SK-N-SH treated with all-trans-retinoic acid at 6 μM for 48 hours (cell line): ENCODE measurements around the gene P2RX2.

ENCODE experiments used
- ATAC-seq: fragments of 200-7000 bp; cut with Tn5 transposase; 3 replicates; pipeline ENCODE4 v1.9.1; 2020; ENCODE audit warnings: mild to moderate bottlenecking, moderate library complexity
- ARNTL ChIP-seq: fragments of 450-650 bp; formaldehyde crosslinking; IDR thresholded peaks from 2 replicates; pipeline ENCODE4 v1.5.0; 2020; ENCODE audit warnings: low read depth, mild to moderate bottlenecking, moderate library complexity, borderline replicate concordance
- BACH2 ChIP-seq: fragments of 250-450 bp; sonication (Bioruptor Pico); IDR thresholded peaks from 2 replicates; pipeline ENCODE4 v1.9.0; 2021; ENCODE audit warnings: mild to moderate bottlenecking, borderline replicate concordance
- CSDC2 ChIP-seq: fragments of 250-450 bp; sonication (Bioruptor Pico); IDR thresholded peaks from 2 replicates; pipeline ENCODE4 v1.5.0; 2020; ENCODE audit warnings: mild to moderate bottlenecking, moderate library complexity
- ESRRG ChIP-seq: fragments of 250-450 bp; sonication (Bioruptor Pico); IDR thresholded peaks from 2 replicates; pipeline ENCODE4 v1.6.1; 2021; ENCODE audit warnings: mild to moderate bottlenecking
- ISL1 ChIP-seq: fragments of 250-450 bp; sonication (Bioruptor Pico); IDR thresholded peaks from 2 replicates; pipeline ENCODE4 v2.1.2; 2022; ENCODE audit warnings: mild to moderate bottlenecking, moderate library complexity
- OSR1 ChIP-seq: fragments of 250-450 bp; sonication (Bioruptor Pico); IDR thresholded peaks from 2 replicates; pipeline ENCODE4 v1.8.0; 2022; ENCODE audit warnings: moderate library complexity, mild to moderate bottlenecking, inconsistent platforms
- PPARA ChIP-seq: fragments of 250-450 bp; sonication (Bioruptor Pico); IDR thresholded peaks from 2 replicates; pipeline ENCODE4 v1.5.0; 2020; ENCODE audit warnings: mild to moderate bottlenecking, borderline replicate concordance
- RARB ChIP-seq: fragments of 250-450 bp; sonication (Bioruptor Pico); IDR thresholded peaks from 2 replicates; pipeline ENCODE4 v1.8.0; 2021; ENCODE audit warnings: mild to moderate bottlenecking, moderate library complexity
- TCF4 ChIP-seq: fragments of 250-450 bp; sonication (Bioruptor Pico); IDR thresholded peaks from 2 replicates; pipeline ENCODE4 v1.8.0; 2021; ENCODE audit warnings: mild to moderate bottlenecking, moderate library complexity, borderline replicate concordance
- TOX ChIP-seq: fragments of 250-450 bp; sonication (Bioruptor Pico); IDR thresholded peaks from 2 replicates; pipeline ENCODE4 v1.8.0; 2021; ENCODE audit warnings: mild to moderate bottlenecking, moderate library complexity, borderline replicate concordance
- ZC3H10 ChIP-seq: fragments of 250-450 bp; sonication (Bioruptor Pico); IDR thresholded peaks from 2 replicates; pipeline ENCODE4 v1.5.1; 2021; ENCODE audit warnings: mild to moderate bottlenecking, moderate library complexity
- ZFP3 ChIP-seq: fragments of 250-450 bp; sonication (Bioruptor Pico); IDR thresholded peaks from 2 replicates; pipeline ENCODE4 v1.5.0; 2020; ENCODE audit warnings: mild to moderate bottlenecking, moderate library complexity
- ZFP30 ChIP-seq: fragments of 450-650 bp; formaldehyde crosslinking; IDR thresholded peaks from 2 replicates; pipeline ENCODE4 v1.5.0; 2022; ENCODE audit warnings: mild to moderate bottlenecking, moderate library complexity
- ZNF565 ChIP-seq: fragments of 450-650 bp; formaldehyde crosslinking; conservative IDR thresholded peaks from 2 replicates; pipeline ENCODE4 v1.5.0; 2020; ENCODE audit warnings: low read depth, mild to moderate bottlenecking, moderate library complexity
- ZNF70 ChIP-seq: fragments of 450-650 bp; formaldehyde crosslinking; IDR thresholded peaks from 2 replicates; pipeline ENCODE4 v1.5.0; 2020; ENCODE audit warnings: mild to moderate bottlenecking, moderate library complexity
- ZNF8 ChIP-seq: fragments of 450-650 bp; formaldehyde crosslinking; IDR thresholded peaks from 2 replicates; pipeline ENCODE4 v1.5.0; 2020; ENCODE audit warnings: mild to moderate bottlenecking, moderate library complexity
- TF ChIP-seq, protein P1 (sequence below): fragments of 250-450 bp; sonication (Bioruptor Pico); IDR thresholded peaks from 2 replicates; pipeline ENCODE4 v1.5.0; 2020; ENCODE audit warnings: mild to moderate bottlenecking, moderate library complexity
- TF ChIP-seq, protein P2 (sequence below): fragments of 250-450 bp; sonication (Bioruptor Pico); IDR thresholded peaks from 2 replicates; pipeline ENCODE4 v1.8.0; 2021; ENCODE audit warnings: low read depth, mild to moderate bottlenecking, moderate library complexity, borderline replicate concordance
- TF ChIP-seq, protein P3 (sequence below): fragments of 250-450 bp; sonication (Bioruptor Pico); IDR thresholded peaks from 2 replicates; pipeline ENCODE4 v1.8.0; 2020; ENCODE audit warnings: mild to moderate bottlenecking, moderate library complexity, borderline replicate concordance
- TF ChIP-seq, protein P4 (sequence below): fragments of 250-450 bp; sonication (Bioruptor Pico); IDR thresholded peaks from 2 replicates; pipeline ENCODE4 v1.5.1; 2021; ENCODE audit warnings: mild to moderate bottlenecking, moderate library complexity
- TF ChIP-seq, protein P5 (sequence below): fragments of 250-450 bp; sonication (Bioruptor Pico); IDR thresholded peaks from 2 replicates; pipeline ENCODE4 v1.5.1; 2020; ENCODE audit warnings: low read depth, mild to moderate bottlenecking, moderate library complexity

P2RX2 gene

DNA sequence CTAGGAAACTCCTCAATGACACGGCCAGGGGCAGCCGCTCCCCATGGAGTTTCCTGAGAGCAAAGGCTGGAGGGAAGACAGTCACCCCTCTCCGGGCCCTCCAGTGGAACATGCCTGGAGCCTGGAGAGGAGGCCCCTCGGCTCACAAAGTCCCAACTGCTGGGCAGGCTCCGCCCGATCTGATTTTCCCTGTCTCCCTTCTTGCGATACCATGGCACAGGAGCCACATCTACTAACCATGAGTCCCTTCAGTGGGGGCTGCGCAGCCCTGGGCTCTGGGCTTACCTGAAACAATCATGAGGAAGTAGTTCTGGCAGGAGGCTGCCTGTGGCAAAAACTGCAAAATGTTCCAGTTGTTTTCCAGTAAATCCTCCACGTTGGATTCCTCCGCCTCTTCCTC lies 15.3 kb downstream of the P2RX2 start:
- TF ChIP-seq ZNF565 (CRISPR knock-in tag) (no peak), ZFP3 (CRISPR knock-in tag) (no peak), ISL1 (no peak), BACH2 (CRISPR knock-in tag) (no peak), RARB (CRISPR knock-in tag) (no peak), TCF4 (CRISPR knock-in tag) (no peak), CSDC2 (CRISPR knock-in tag) (no peak), ZNF70 (CRISPR knock-in tag) (no peak), PPARA (CRISPR knock-in tag) (no peak), ZFP30 (CRISPR knock-in tag) (no peak), ARNTL (CRISPR knock-in tag) (no peak)
- TF ChIP-seq, protein P1, sequence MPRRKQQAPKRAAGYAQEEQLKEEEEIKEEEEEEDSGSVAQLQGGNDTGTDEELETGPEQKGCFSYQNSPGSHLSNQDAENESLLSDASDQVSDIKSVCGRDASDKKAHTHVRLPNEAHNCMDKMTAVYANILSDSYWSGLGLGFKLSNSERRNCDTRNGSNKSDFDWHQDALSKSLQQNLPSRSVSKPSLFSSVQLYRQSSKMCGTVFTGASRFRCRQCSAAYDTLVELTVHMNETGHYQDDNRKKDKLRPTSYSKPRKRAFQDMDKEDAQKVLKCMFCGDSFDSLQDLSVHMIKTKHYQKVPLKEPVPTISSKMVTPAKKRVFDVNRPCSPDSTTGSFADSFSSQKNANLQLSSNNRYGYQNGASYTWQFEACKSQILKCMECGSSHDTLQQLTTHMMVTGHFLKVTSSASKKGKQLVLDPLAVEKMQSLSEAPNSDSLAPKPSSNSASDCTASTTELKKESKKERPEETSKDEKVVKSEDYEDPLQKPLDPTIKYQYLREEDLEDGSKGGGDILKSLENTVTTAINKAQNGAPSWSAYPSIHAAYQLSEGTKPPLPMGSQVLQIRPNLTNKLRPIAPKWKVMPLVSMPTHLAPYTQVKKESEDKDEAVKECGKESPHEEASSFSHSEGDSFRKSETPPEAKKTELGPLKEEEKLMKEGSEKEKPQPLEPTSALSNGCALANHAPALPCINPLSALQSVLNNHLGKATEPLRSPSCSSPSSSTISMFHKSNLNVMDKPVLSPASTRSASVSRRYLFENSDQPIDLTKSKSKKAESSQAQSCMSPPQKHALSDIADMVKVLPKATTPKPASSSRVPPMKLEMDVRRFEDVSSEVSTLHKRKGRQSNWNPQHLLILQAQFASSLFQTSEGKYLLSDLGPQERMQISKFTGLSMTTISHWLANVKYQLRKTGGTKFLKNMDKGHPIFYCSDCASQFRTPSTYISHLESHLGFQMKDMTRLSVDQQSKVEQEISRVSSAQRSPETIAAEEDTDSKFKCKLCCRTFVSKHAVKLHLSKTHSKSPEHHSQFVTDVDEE (CRISPR knock-in tag): no peak
- TF ChIP-seq, protein P2, sequence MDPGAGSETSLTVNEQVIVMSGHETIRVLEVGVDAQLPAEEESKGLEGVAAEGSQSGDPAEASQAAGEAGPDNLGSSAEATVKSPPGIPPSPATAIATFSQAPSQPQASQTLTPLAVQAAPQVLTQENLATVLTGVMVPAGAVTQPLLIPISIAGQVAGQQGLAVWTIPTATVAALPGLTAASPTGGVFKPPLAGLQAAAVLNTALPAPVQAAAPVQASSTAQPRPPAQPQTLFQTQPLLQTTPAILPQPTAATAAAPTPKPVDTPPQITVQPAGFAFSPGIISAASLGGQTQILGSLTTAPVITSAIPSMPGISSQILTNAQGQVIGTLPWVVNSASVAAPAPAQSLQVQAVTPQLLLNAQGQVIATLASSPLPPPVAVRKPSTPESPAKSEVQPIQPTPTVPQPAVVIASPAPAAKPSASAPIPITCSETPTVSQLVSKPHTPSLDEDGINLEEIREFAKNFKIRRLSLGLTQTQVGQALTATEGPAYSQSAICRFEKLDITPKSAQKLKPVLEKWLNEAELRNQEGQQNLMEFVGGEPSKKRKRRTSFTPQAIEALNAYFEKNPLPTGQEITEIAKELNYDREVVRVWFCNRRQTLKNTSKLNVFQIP (CRISPR knock-in tag): no peak
- TF ChIP-seq, protein P3, sequence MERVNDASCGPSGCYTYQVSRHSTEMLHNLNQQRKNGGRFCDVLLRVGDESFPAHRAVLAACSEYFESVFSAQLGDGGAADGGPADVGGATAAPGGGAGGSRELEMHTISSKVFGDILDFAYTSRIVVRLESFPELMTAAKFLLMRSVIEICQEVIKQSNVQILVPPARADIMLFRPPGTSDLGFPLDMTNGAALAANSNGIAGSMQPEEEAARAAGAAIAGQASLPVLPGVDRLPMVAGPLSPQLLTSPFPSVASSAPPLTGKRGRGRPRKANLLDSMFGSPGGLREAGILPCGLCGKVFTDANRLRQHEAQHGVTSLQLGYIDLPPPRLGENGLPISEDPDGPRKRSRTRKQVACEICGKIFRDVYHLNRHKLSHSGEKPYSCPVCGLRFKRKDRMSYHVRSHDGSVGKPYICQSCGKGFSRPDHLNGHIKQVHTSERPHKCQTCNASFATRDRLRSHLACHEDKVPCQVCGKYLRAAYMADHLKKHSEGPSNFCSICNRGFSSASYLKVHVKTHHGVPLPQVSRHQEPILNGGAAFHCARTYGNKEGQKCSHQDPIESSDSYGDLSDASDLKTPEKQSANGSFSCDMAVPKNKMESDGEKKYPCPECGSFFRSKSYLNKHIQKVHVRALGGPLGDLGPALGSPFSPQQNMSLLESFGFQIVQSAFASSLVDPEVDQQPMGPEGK (CRISPR knock-in tag): no peak
- TF ChIP-seq, protein P4, sequence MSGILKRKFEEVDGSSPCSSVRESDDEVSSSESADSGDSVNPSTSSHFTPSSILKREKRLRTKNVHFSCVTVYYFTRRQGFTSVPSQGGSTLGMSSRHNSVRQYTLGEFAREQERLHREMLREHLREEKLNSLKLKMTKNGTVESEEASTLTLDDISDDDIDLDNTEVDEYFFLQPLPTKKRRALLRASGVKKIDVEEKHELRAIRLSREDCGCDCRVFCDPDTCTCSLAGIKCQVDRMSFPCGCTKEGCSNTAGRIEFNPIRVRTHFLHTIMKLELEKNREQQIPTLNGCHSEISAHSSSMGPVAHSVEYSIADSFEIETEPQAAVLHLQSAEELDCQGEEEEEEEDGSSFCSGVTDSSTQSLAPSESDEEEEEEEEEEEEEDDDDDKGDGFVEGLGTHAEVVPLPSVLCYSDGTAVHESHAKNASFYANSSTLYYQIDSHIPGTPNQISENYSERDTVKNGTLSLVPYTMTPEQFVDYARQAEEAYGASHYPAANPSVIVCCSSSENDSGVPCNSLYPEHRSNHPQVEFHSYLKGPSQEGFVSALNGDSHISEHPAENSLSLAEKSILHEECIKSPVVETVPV: no peak
- TF ChIP-seq, protein P5, sequence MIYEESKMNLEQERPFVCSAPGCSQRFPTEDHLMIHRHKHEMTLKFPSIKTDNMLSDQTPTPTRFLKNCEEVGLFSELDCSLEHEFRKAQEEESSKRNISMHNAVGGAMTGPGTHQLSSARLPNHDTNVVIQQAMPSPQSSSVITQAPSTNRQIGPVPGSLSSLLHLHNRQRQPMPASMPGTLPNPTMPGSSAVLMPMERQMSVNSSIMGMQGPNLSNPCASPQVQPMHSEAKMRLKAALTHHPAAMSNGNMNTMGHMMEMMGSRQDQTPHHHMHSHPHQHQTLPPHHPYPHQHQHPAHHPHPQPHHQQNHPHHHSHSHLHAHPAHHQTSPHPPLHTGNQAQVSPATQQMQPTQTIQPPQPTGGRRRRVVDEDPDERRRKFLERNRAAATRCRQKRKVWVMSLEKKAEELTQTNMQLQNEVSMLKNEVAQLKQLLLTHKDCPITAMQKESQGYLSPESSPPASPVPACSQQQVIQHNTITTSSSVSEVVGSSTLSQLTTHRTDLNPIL (CRISPR knock-in tag): no peak
- ATAC-seq: no peak

DNA sequence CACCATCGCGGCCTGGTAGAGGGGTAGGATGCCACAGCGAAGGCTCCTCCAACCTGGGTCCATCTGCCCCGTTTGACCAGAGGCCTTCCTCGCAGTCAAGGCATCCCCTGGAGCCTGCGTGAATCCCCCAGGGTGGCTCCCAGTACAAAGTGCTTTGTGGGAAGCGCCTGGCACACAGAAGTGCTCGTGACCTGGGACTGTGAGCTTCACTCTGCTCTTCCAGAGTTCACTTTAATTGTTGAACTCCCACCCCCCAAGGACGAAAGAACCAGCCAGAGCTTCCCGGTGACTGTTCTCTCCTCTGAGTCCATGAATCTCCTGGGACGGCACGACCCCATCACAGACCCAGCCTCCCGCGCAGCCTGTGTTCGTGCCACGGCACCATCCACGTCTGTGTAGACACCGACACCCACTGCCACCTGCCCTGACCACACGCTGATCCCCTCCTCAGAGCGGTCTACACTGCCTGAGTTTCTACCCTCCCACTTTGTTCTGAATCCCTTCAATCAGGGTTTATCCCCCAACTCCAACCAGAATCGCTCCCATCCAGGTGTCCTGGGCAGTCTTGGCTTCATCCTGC lies 15.9 kb downstream of the P2RX2 start:
- ATAC-seq: no peak
- TF ChIP-seq, protein P4: no peak
- TF ChIP-seq TOX: no peak
- TF ChIP-seq, protein P1 (CRISPR knock-in tag): no peak
- TF ChIP-seq, protein P5 (CRISPR knock-in tag): no peak
- TF ChIP-seq CSDC2 (CRISPR knock-in tag): no peak
- TF ChIP-seq ZNF565 (CRISPR knock-in tag): no peak
- TF ChIP-seq OSR1 (CRISPR knock-in tag): no peak
- TF ChIP-seq ARNTL (CRISPR knock-in tag): no peak
- no peak for TF ChIP-seq ZNF8 (CRISPR knock-in tag)
- TF ChIP-seq ZC3H10: no peak
- TF ChIP-seq, protein P3 (CRISPR knock-in tag): no peak
- no peak for TF ChIP-seq ESRRG (CRISPR knock-in tag)
- no peak for TF ChIP-seq BACH2 (CRISPR knock-in tag)
